ENCODE data around the gene COBL. TPM values are rescaled to one million over a fixed set of nuclear protein-coding genes. Genes with fewer than 3 reads are reported as not detected.

COBL gene
- total RNA-seq, 1 experiment from 2014 or later = 52.3 TPM

DNA sequence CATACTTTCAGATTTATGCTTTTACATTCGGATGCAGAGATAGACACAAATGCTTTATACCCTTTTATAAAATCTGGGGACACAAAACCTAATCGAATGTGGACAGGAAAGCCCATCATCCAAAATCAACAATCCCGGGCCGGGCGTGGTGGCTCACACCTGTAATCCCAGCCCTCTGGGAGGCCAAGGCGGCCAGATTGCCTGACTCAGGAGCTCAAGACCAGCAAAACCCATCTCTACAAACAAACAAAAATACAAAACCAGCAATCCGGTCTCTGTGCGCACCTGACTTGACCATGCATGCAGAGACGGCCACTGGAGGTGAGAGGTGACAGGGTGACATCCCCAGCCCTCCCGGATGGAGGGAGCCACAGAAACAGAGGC is 13.5 kb downstream of the COBL start:
- Histone ChIP-seq H2BK20ac (ENCODE audit: low read depth, low read length, poor library complexity, severe bottlenecking) (no peak overlapping the region), H3K23ac (ENCODE audit: insufficient read length, low read depth, low read length) (no peak overlapping the region), H2AFZ (ENCODE audit: low read length) (no peak overlapping the region), H3K9me3 (ENCODE audit: control insufficient read depth, low read depth, low read length) (no peaks in the 10 kb centered on the region), H3T11ph (ENCODE audit: low read length) (no peak overlapping the region), H3K4ac (ENCODE audit: low read depth, low read length) (no peak overlapping the region), H3K79me1 (ENCODE audit: insufficient read depth, low read depth, low read length, poor library complexity, severe bottlenecking) (peaks cover 2% of the 10 kb centered on the region), H3K56ac (ENCODE audit: insufficient read length, low read depth, low read length) (no peak overlapping the region), H3K27me3 (ENCODE audit: insufficient read depth, low read length) (no peaks in the 10 kb centered on the region), H3K4me1 (ENCODE audit: insufficient read depth, low read length) (no peaks in the 10 kb centered on the region; the same call in 1 of the 2 replicates), H3K9ac (ENCODE audit: extremely low read depth, insufficient read length, low read length) (no peak overlapping the region), H4K20me1 (ENCODE audit: control insufficient read depth, insufficient read depth, insufficient read length) (no peaks in the 10 kb centered on the region), H2AK5ac (ENCODE audit: insufficient read length, low read length) (no peak overlapping the region), H4K91ac (ENCODE audit: insufficient read length, low read depth, low read length) (no peak overlapping the region), H2BK15ac (ENCODE audit: low read depth, low read length) (no peak overlapping the region), H3K79me2 (ENCODE audit: insufficient read depth, low read length) (no peaks in the 10 kb centered on the region; the same call in 1 of the 2 replicates), H3K14ac (ENCODE audit: insufficient read depth, low read length) (no peak overlapping the region), H3K18ac (ENCODE audit: insufficient read length, low read depth, low read length) (no peak overlapping the region), H2BK120ac (ENCODE audit: low read depth, low read length, poor library complexity, severe bottlenecking) (no peak overlapping the region), H4K5ac (ENCODE audit: insufficient read length, low read depth, low read length) (no peak overlapping the region), H2BK5ac (ENCODE audit: insufficient read length, low read length) (no peak overlapping the region), H3K4me2 (ENCODE audit: insufficient read depth, insufficient read length, low read length) (no peak overlapping the region), H3K23me2 (ENCODE audit: insufficient read length, low read depth, low read length, poor library complexity, severe bottlenecking) (no peaks in the 10 kb centered on the region), H4K8ac (replicated peaks; ENCODE audit: insufficient read length, low read depth, low read length) (no peak overlapping the region), H2BK12ac (ENCODE audit: insufficient read length, low read depth, low read length) (no peak overlapping the region), H3K27ac (ENCODE audit: insufficient read length, low read depth, low read length) (no peak overlapping the region)
- DNase-seq = no peak
- H3K4me1 Mint-ChIP-seq = peaks cover 49 to 57% of the 10 kb centered on the region in 2 experiments
- H3K36me3 Mint-ChIP-seq (ENCODE audit: insufficient read depth in 1 of 3, low read depth in 3 of 3) = no peaks in the 10 kb centered on the region
- no CpG with 5 or more reads among the region's 10 CpGs for WGBS (ENCODE audit: extremely low coverage, insufficient read length, low lambda C conversion rate)
- TF ChIP-seq, protein P1, sequence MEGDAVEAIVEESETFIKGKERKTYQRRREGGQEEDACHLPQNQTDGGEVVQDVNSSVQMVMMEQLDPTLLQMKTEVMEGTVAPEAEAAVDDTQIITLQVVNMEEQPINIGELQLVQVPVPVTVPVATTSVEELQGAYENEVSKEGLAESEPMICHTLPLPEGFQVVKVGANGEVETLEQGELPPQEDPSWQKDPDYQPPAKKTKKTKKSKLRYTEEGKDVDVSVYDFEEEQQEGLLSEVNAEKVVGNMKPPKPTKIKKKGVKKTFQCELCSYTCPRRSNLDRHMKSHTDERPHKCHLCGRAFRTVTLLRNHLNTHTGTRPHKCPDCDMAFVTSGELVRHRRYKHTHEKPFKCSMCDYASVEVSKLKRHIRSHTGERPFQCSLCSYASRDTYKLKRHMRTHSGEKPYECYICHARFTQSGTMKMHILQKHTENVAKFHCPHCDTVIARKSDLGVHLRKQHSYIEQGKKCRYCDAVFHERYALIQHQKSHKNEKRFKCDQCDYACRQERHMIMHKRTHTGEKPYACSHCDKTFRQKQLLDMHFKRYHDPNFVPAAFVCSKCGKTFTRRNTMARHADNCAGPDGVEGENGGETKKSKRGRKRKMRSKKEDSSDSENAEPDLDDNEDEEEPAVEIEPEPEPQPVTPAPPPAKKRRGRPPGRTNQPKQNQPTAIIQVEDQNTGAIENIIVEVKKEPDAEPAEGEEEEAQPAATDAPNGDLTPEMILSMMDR (conservative IDR thresholded peaks at IDR 0.05) = no peak
- peak overlapping the region in 1 of 3 experiments; percentile 28; a peak in 1 of 7 replicates for H3K27ac Mint-ChIP-seq
- no peaks in the 10 kb centered on the region for H3K9me3 Mint-ChIP-seq
- no peaks in the 10 kb centered on the region for H3K27me3 Mint-ChIP-seq (ENCODE audit: low read depth)
- H3K4me3 Mint-ChIP-seq = no peak overlapping the region; a peak in 1 of 5 replicates

All from H9 (cell line).